Natural killer cell (primary cell): ENCODE measurements around the gene LRRC49. TPM values are rescaled to one million over a fixed set of nuclear protein-coding genes. Genes with fewer than 3 reads are reported as not detected.

Source experiments
- ATAC-seq, 3 donors: fragments of 150-1000 bp in 2 of 3; fragments of 200-7000 bp in 1 of 3; cut with Tn5 transposase; 1 replicate in 1 of 3; 2 replicates in 2 of 3; pipeline ENCODE4 v1.10.0; 2021; ENCODE audit warnings: mild to moderate bottlenecking in 2 of 3, moderate library complexity in 2 of 3
- DNase-seq, 2 donors: peaks; one replicate each; pipeline versions ENCODE4 v3.0.0 to v3.0.0-alpha.2; 2013 to 2021; ENCODE audit warnings: mixed read lengths in 1 of 2
- H3K27ac ChIP-seq: one replicate; pipeline ENCODE4 v1.5.1; 2013; ENCODE audit warnings: mild to moderate bottlenecking, low read length
- H3K27me3 ChIP-seq: one replicate; pipeline ENCODE4 v1.6.1; 2013; ENCODE audit warnings: low read length; ENCODE audit not compliant: control insufficient read depth, insufficient read depth
- H3K36me3 ChIP-seq: one replicate; pipeline ENCODE4 v1.6.1; 2013; ENCODE audit warnings: low read length; ENCODE audit not compliant: control insufficient read depth, insufficient read depth
- H3K4me1 ChIP-seq: one replicate; pipeline ENCODE4 v1.6.1; 2013; ENCODE audit warnings: low read length; ENCODE audit not compliant: control insufficient read depth, insufficient read depth
- H3K4me3 ChIP-seq: one replicate; pipeline ENCODE4 v1.5.1; 2013; ENCODE audit warnings: low read length
- H3K9me3 ChIP-seq: one replicate; pipeline ENCODE4 v1.6.1; 2013; ENCODE audit warnings: low read length; ENCODE audit not compliant: control insufficient read depth, insufficient read depth
- H3K27ac Mint-ChIP-seq, 2 donors: one replicate each; pipeline ENCODE4 v1.8.0; 2022; ENCODE audit warnings: mild to moderate bottlenecking in 2 of 2, mixed read lengths in 2 of 2, moderate library complexity in 1 of 2
- H3K27me3 Mint-ChIP-seq, 2 donors: one replicate each; pipeline ENCODE4 v1.8.0; 2022; ENCODE audit warnings: low read depth in 2 of 2, mixed read lengths in 2 of 2
- H3K36me3 Mint-ChIP-seq: one replicate; pipeline ENCODE4 v1.8.0; 2022; ENCODE audit warnings: mixed read lengths
- H3K4me1 Mint-ChIP-seq, 2 donors: one replicate each; pipeline ENCODE4 v1.8.0; 2022; ENCODE audit warnings: mixed read lengths in 2 of 2
- H3K4me3 Mint-ChIP-seq: one replicate; pipeline ENCODE4 v1.8.0; 2022; ENCODE audit warnings: mild to moderate bottlenecking, moderate library complexity, mixed read lengths
- H3K9me3 Mint-ChIP-seq, 2 donors: one replicate each; pipeline ENCODE4 v1.8.0; 2022; ENCODE audit warnings: mixed read lengths in 2 of 2
- WGBS: methylation state at CpG from one replicate; pipeline ENCODE4 v1.1.7; 2013; ENCODE audit warnings: missing lambda C conversion rate; ENCODE audit not compliant: insufficient coverage; 5-methylcytosine and 5-hydroxymethylcytosine counted together
- intact Hi-C: fragments of 100-400 bp; cut with micrococcal nuclease; formaldehyde crosslinking; loops from one replicate; pipeline ENCODE4 v1.14.2; 2022
- total RNA-seq, 4 donors: library from RNA; stranded (reverse); fragments of 120-200 nt in 1 of 4; gene quantifications; one replicate each; pipeline versions ENCODE4 v1.2.3 to v1.2.4, GENCODE V29; 2013 to 2022
- TF ChIP-seq, protein P1 (sequence below): fragments of 200-600 bp; IDR thresholded peaks from one replicate; pipeline ENCODE4 v1.8.0; 2022; ENCODE audit warnings: antibody characterized with exemption

Gene LRRC49
- total RNA-seq, 3 donors from 2014 or later (not counting 1 experiment from before 2014, with no cell fraction given) = 0.14 to 0.38 TPM; not detected in 1

DNA sequence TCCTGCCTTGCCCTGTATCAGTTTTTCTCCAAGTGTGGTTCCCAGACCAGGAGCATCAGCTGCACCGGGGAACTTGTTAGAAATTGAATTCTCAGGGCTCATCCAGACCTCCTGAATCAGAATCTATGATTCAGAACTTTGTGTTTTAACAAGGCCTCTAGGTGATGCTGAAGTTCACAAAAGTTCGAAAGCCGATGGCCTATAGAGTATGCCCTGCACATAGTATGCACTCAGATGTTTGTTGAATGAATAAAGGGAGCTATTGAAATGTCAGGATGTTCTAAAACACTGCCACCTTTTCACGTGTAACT lies 38.0 kb upstream of the LRRC49 start:
- H3K9me3 Mint-ChIP-seq = no peaks in the 10 kb centered on the region
- no peak for ATAC-seq
- no peaks in the 10 kb centered on the region for H3K36me3 ChIP-seq
- no peak overlapping the region for H3K4me3 ChIP-seq
- peaks cover 7% of the 10 kb centered on the region for H3K4me1 ChIP-seq
- H3K4me1 Mint-ChIP-seq = peaks cover 6% of the 10 kb centered on the region in 2 donors
- no peaks in the 10 kb centered on the region for H3K9me3 ChIP-seq
- peak overlapping the region; percentile 89 for H3K4me3 Mint-ChIP-seq
- DNase-seq = no peak
- H3K27ac ChIP-seq = no peak overlapping the region
- intact Hi-C loops = no loop called here
- H3K36me3 Mint-ChIP-seq = no peaks in the 10 kb centered on the region
- TF ChIP-seq, protein P1, sequence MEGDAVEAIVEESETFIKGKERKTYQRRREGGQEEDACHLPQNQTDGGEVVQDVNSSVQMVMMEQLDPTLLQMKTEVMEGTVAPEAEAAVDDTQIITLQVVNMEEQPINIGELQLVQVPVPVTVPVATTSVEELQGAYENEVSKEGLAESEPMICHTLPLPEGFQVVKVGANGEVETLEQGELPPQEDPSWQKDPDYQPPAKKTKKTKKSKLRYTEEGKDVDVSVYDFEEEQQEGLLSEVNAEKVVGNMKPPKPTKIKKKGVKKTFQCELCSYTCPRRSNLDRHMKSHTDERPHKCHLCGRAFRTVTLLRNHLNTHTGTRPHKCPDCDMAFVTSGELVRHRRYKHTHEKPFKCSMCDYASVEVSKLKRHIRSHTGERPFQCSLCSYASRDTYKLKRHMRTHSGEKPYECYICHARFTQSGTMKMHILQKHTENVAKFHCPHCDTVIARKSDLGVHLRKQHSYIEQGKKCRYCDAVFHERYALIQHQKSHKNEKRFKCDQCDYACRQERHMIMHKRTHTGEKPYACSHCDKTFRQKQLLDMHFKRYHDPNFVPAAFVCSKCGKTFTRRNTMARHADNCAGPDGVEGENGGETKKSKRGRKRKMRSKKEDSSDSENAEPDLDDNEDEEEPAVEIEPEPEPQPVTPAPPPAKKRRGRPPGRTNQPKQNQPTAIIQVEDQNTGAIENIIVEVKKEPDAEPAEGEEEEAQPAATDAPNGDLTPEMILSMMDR = no peak
- H3K27me3 ChIP-seq = peaks cover 16% of the 10 kb centered on the region
- WGBS = 57% methylated on average over 4 of the region's 4 CpGs
- no peak overlapping the region for H3K27ac Mint-ChIP-seq
- H3K27me3 Mint-ChIP-seq = peaks cover 36 to 62% of the 10 kb centered on the region in 2 donors

DNA sequence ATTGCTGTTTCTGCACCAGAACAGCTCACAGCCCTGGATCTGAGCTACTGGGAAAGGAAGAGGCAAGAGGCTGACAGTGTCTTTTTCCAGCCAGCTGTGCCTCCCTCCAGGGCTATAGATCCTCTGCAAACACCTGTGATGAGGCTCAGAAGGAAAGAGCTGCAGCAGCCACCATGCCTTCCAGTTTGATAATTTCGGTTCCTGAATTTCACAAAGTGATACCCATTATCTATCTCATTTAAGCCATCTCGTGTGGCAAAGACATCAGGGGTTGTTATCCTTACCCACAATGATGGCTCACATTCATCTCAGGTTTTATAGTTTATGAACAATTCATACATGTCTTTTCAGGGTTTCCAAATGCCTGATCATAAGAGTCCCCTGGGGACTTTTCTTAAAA lies 36.9 kb upstream of the LRRC49 start:
- TF ChIP-seq, protein P1 = no peak
- intact Hi-C loops = no loop called here
- Mint-ChIP-seq H3K4me3 (no peak overlapping the region), H3K27me3 (peaks cover 32 to 50% of the 10 kb centered on the region in 2 donors), H3K4me1 (peaks cover 6% of the 10 kb centered on the region in 2 donors), H3K9me3 (no peaks in the 10 kb centered on the region), H3K36me3 (no peaks in the 10 kb centered on the region), H3K27ac (no peak overlapping the region)
- Histone ChIP-seq H3K4me1 (peaks cover 7% of the 10 kb centered on the region), H3K27me3 (peaks cover 16% of the 10 kb centered on the region), H3K4me3 (no peak overlapping the region), H3K36me3 (no peaks in the 10 kb centered on the region), H3K9me3 (no peaks in the 10 kb centered on the region), H3K27ac (no peak overlapping the region)
- WGBS = 71% methylated on average over 2 of the region's 2 CpGs
- ATAC-seq (no peak), DNase-seq (no peak)

- H3K27me3 Mint-ChIP-seq = peaks cover 29 to 44% of the 10 kb centered on the region in 2 donors
- Histone ChIP-seq H3K4me1 (peaks cover 7% of the 10 kb centered on the region), H3K4me3 (no peak overlapping the region), H3K27ac (no peak overlapping the region), H3K9me3 (no peaks in the 10 kb centered on the region), H3K27me3 (peaks cover 16% of the 10 kb centered on the region), H3K36me3 (no peaks in the 10 kb centered on the region)
- peaks cover 6% of the 10 kb centered on the region in 2 donors for H3K4me1 Mint-ChIP-seq
- intact Hi-C loops = no loop called here
- no peak for ATAC-seq
- 80% methylated on average over 6 of the region's 7 CpGs for WGBS
- no peaks in the 10 kb centered on the region for H3K9me3 Mint-ChIP-seq
- no peak for DNase-seq
- TF ChIP-seq, protein P1 = no peak
- no peak overlapping the region for H3K4me3 Mint-ChIP-seq
- no peaks in the 10 kb centered on the region for H3K36me3 Mint-ChIP-seq
- no peak overlapping the region for H3K27ac Mint-ChIP-seq
Observed at GRCh38 chr15:70856177-70856883, 36.3 kb upstream of the LRRC49 start.
